PC-9 (cell line): ENCODE data around the gene EIF5AL1.

ENCODE experiments used
- EZH2 ChIP-seq: fragments of 200-600 bp; sonication (generic); IDR thresholded peaks from 2 replicates; pipeline ENCODE4 v1.8.0; 2017; ENCODE audit warnings: antibody characterized with exemption, low read depth
- TF ChIP-seq, protein P1 (sequence below): fragments of 200-600 bp; sonication (generic); conservative IDR thresholded peaks from 2 replicates; pipeline ENCODE4 v1.6.1; 2017; ENCODE audit warnings: mixed run types, antibody characterized with exemption, mild to moderate bottlenecking, moderate library complexity

DNA sequence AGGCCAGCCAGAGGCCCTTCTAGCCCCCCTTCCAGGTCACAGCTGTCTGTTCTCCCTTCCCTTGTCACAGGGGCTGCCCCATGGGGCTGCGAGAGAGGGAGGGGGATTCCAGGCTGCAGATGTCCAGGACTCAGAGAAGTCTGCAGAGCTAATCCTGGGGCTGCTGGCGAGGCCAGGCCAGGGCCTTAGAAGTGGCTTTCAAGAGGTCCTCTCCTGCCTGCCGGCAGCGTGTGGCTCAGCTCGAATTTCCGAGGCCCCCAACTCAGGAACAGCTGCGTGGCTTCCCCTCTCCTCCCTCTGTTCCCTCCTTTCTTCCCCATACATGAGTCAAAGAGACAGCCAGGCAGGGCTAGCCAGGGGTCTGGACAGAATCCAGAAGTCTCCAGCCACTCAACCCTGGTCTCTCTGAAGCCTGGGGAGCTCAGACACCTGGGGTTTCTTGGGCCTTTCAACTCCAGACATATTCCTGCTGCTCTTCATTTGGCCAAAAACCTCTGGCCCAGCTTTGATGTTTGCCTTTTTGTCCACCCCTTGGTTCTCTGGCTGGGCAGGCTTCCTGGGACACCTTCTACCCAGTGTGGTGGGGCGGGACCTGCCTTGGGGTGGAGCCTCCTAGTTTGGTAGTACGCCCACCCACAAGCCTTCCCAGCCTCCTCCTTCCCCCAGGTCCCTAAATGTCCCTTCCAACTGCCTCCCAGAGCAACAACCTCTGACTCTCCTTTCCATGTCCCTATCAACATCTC is 21.8 kb upstream of the EIF5AL1 start:
- TF ChIP-seq, protein P1, sequence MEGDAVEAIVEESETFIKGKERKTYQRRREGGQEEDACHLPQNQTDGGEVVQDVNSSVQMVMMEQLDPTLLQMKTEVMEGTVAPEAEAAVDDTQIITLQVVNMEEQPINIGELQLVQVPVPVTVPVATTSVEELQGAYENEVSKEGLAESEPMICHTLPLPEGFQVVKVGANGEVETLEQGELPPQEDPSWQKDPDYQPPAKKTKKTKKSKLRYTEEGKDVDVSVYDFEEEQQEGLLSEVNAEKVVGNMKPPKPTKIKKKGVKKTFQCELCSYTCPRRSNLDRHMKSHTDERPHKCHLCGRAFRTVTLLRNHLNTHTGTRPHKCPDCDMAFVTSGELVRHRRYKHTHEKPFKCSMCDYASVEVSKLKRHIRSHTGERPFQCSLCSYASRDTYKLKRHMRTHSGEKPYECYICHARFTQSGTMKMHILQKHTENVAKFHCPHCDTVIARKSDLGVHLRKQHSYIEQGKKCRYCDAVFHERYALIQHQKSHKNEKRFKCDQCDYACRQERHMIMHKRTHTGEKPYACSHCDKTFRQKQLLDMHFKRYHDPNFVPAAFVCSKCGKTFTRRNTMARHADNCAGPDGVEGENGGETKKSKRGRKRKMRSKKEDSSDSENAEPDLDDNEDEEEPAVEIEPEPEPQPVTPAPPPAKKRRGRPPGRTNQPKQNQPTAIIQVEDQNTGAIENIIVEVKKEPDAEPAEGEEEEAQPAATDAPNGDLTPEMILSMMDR, result no peak
- TF ChIP-seq EZH2, result no peak
